ENCODE results near the gene ZBTB49.
"Not testable (repeated sequence)": the region's sequence is repeated elsewhere in the genome, so short reads cannot be mapped to it uniquely, and the experiment has no call there.

ZBTB49 gene

DNA sequence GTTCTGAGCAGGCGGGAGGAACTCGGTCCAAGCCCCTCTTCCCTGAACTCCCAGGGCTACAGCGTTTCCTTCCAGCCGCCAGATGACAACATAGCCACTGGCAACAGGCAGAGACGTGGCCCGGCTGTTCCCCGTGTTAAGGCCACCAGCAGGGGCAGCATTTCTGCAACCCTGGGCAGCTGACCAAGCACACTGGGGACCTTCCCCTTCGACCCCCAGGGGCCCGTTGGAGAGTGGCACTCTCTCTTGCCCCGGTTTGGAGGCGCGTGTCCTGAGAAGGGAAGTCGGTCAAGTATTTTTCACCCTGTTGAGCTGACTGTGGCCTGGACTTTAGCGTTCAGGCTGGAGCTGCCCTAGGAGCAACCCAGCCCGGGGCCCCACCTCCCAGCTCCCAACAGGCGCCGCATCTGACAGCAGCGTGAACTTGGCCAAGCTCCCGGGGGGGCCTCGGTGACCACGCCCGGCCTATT, 37.6 kb downstream of the ZBTB49 start:
- DNase-seq, result no peak

DNA sequence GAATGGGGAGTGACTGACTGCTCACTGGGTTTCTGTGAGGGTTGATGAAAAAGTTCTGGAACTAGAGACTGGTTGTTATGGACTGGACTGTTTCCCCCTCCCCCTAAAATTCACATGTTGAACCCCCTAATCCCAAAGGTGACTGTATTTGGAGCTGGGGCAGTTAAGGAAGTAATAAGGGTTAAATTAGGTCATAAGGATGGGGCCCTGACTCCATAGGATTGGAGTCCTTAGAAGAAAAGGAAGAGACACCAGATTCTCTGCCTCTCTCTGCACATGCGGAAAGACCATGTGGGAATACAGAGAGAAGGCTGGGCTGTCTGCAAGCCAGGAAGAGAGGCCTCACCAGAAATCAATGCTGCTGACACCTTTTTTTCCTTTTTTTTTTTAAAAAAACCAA, 38.2 kb downstream of the ZBTB49 start:
- no peak for DNase-seq

DNA sequence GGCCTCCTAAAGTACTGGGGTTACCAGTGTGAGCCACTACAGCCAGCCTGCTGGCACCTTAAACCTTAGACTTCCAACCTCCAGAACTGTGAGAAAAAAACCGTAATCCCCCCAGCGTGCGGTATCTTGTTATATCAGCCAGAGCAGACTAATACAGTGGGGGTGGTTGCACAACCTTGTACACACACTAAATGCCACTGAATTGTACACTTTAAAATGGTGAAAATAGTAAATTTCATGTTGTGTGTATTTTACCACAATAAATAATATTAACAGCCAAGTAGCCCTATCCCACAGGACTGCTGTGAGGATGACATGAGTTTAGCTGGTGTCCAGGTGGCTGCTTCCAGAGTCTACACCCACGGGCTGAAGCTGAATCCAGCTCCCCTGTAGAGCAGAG, 38.8 kb downstream of the ZBTB49 start:
- no peak for DNase-seq

- DNase-seq, result no peak
These were observed 39.4 kb downstream of the ZBTB49 start for GRCh38 chr4:4329496-4329895.

DNA sequence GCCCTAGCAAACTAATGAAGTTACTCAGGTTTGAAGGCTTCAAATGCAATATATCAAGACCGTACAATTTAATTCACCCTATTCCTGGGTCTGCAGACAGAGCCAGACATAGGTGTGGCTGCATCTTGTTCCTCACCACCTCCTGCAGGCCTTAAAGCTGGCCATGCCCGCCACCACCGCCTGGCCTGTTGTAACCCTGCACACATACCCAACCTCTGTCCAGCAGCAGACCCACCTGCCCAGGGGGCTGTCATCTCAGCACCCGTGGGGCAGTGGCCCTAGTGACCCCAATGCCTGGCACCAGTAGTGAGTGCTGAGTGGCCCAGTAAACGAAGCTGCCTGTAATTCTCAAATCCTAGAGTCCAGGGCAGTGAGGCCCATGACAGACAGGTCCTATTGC, 40.7 kb downstream of the ZBTB49 start:
- no peak for DNase-seq

DNA sequence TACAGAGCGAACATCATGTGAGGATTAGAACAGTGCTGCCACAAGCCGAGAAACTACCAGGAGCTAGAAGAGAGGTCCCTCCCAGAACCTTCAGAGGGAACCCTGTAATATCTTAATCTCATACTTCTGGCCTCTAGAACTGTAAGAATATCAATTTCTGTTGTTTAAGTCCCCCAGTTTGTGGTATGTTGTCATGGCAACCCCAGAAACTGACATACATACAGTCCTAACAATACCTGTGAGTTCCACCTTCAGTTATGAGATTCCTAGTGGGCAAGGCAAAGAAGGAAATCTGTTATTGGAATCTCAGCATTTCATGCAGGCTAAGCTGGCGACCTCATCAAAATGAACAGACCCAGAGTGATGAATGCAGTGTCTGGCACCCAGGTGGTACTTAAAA, 42.5 kb downstream of the ZBTB49 start:
- no peak for DNase-seq

DNA sequence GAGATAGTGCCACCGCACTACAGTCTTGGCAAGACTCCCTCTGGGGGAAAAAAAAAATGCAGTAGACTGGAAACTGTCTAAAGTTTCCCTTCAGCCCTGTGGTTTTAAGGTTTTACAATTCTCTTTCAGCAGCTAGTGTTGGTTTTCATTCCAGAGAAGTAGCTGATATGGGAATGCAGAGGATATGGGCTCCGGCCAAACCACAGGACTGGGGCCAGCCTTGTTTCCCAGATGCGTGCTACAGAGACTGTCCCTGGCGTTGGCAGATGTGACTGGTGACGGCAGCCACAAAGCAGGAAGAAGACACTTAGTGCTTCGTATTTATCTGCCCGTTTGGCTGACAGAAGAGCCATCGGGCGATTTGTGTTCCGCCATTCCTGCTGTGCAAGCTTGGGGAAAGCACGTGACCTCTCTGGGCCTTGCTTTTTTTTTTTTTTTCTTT, 43.2 kb downstream of the ZBTB49 start:
- DNase-seq, result no peak

DNA sequence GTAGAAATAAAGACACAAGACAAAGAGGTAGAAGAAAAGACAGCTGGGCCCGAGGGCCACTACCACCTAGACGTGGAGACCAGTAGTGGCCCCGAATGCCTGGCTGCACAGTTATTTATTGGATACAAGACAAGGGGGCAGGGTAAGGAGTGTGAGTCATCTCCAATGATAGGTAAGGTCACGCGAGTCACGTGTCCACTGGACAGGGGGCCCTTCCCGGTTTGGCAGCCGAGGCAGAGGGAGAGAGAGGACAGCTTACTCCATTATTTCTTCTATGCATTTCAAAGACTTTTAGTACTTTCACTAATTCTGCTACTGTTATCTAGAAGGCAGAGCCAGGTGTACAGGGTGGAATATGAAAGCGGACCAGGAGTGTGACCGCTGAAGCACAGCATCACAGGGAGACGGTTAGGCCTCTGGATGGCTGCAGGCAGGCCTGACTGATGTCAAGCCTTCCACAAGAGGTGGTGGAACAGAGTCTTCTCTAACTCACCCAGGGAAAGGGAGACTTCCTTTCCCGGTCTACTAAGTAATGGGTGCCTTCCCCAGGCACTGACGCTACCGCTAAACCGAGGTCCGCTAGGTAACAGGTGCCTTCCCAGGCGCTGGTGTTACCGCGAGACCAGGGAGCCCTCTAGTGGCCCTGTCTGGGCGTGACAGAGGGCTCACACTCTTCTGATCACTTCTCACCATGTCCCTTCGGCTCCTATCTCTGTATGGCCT, 44.9 kb downstream of the ZBTB49 start:
- no peak for DNase-seq

- no peak for DNase-seq
These were observed 48.4 kb downstream of the ZBTB49 start for GRCh38 chr4:4338210-4339001.

GRCh38 chr4:4339504-4340085, 49.5 kb downstream of the ZBTB49 start:
- no peak for DNase-seq

- no peak for DNase-seq
These were observed 52.0 kb downstream of the ZBTB49 start for GRCh38 chr4:4341861-4342650.

DNA sequence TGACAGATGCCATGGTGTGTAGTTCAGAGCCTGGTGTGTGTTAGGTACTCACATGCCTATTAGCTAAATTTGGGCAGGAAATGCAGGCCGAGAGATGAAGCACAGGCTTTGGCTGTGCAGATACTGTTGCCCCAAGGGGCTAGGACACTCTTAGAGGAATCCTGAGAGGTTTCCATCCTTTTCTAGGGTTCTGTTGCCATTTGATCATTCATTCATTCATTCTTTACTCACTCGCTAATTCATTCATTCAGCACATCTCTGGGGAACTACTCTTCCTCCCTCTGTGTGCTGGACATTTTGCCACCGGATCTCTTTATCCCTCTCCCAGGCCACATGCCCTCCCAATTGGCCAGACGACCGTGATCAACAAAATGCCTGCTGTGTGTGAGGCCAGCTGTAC, 53.0 kb downstream of the ZBTB49 start:
- no peak for DNase-seq

- DNase-seq, result no peak
These were observed 55.0 kb downstream of the ZBTB49 start for GRCh38 chr4:4344915-4345527.

- DNase-seq, result no peak
These were observed 57.5 kb downstream of the ZBTB49 start for GRCh38 chr4:4347585-4347984.

GRCh38 chr4:4348585-4348984, 58.5 kb downstream of the ZBTB49 start:
- DNase-seq, result not testable (repeated sequence)

GRCh38 chr4:4349867-4350266, 59.8 kb downstream of the ZBTB49 start:
- no peak for DNase-seq

DNA sequence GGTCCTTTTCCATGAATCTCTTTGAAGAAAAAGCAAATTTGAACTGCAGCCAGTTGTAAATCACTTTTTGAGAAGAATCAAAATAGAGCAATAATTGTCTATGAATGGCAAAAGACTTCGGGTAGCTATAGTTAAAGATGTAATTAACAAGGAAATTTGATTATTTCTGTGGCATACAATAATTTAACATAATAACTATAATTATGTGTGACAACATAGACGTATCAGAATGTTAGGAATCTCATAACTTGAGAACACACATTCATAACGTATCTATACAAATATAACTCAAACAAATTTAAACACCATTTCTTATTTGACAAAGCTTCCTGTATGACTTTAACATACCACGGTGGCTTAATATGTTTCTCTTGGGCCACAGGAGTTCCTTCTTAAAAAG, 60.9 kb downstream of the ZBTB49 start:
- DNase-seq, result no peak

DNA sequence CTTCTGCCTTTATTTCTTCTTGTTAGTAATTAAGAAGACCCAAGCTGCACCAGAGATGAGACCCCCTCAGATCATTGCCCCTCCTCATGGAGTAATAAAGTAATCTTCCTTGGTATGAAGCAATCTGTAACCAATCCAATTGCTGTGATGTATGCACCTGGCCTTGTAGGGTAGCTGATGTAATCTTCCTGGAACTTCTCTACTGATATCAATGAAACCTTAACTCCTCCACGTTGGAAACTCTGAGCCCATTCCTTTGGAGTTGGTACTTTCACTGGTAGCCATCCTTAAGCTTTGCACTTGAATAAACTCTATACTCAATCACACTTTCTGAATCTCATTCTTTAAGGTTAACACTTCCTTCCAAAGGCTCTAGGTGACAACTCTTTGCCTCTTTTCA, 65.3 kb downstream of the ZBTB49 start:
- DNase-seq, result no peak

GRCh38 chr4:4356106-4357041, 66.3 kb downstream of the ZBTB49 start:
- no peak for DNase-seq

DNA sequence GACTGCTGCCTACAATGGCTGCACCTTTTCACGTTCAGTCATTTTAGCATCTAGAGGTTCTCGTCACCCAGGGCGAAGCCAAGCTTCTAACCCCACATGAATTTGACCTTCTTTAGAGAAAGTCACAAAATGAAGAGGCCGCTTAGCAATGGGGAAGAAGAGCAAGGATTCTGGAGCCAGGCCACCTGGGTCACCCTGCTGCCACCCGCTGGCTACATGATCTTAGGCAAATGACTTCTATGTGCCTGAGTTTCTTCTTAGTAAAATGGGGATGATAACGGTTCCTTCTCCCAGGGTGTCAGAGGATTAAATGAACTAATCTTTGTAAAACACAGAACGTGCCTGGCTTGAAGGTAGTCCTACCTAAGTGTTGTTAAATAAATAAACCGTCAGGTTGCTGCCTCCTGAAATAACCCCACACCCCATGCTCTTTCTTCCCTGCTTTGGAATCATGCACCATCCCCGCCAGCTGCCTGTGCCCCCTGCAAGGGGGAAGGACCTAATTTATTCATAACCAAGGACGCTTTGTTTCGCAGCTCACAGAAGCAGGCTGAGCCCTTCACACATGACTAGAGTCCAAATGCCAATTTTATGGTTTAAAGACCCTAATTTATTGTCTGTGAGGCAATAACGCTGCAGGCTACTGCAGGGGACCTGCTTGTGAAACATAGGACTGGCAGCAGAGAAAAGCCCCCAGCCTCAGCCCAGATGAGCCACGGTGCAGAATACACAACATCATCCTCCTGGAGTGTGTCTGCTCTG, 68.2 kb downstream of the ZBTB49 start:
- no peak for DNase-seq

DNA sequence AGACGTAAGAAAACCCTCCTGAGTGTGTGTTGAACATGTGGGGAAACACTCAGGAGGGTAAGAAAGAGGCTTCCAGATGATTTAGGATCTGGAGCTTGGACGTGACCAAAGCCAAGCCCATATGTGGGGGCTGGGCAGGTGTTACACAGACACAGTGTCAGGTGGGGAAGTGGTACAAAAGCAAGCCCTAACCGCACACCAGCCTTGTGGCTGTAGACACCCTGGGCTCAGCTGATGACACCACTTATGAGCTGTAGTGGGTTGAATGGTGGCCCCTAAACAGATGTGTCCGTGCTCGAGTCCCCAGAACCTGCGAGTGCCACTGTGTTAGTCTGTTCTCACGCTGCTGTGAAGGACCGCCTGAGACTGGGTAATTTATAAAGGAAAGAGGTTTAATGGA, 71.8 kb downstream of the ZBTB49 start:
- DNase-seq, result no peak
